Liver (tissue), 9 donors: ENCODE data around the gene C17orf78. TPM values are rescaled to one million over a fixed set of nuclear protein-coding genes. Genes with fewer than 3 reads are reported as not detected.

Source experiments
- DNase-seq: peaks from one replicate; pipeline ENCODE4 v3.0.0-alpha.2; 2017; ENCODE audit warnings: low spot score
- H3K27ac ChIP-seq, 2 donors: one replicate each; pipeline ENCODE4 v1.7.0; 2013; ENCODE audit warnings: inconsistent platforms in 2 of 2, low read length in 2 of 2, control low read depth in 1 of 2, low read depth in 1 of 2, mild to moderate bottlenecking in 1 of 2
- H3K27me3 ChIP-seq, 4 donors: one replicate each; pipeline versions ENCODE4 v1.6.1 to v1.7.0; 2013; ENCODE audit warnings: low read length in 3 of 4, inconsistent platforms in 1 of 4, mild to moderate bottlenecking in 1 of 4, moderate library complexity in 1 of 4; ENCODE audit not compliant: control insufficient read depth in 4 of 4, insufficient read depth in 4 of 4
- H3K36me3 ChIP-seq, 4 donors: one replicate each; pipeline versions ENCODE4 v1.6.1 to v1.7.0; 2013; ENCODE audit warnings: low read length in 3 of 4, mild to moderate bottlenecking in 3 of 4, low read depth in 1 of 4, moderate library complexity in 1 of 4; ENCODE audit not compliant: control insufficient read depth in 4 of 4, insufficient read depth in 3 of 4
- H3K4me1 ChIP-seq, 4 donors: one replicate each; pipeline versions ENCODE4 v1.6.1 to v1.7.0; 2013; ENCODE audit warnings: low read length in 3 of 4, mild to moderate bottlenecking in 3 of 4, moderate library complexity in 1 of 4; ENCODE audit not compliant: control insufficient read depth in 4 of 4, insufficient read depth in 4 of 4
- H3K4me3 ChIP-seq, 3 donors: one replicate each; pipeline versions ENCODE4 v1.6.1 to v1.7.0; 2013; ENCODE audit warnings: low read length in 3 of 3, control low read depth in 1 of 3, low read depth in 1 of 3, mild to moderate bottlenecking in 1 of 3
- H3K9ac ChIP-seq, 2 donors: one replicate each; pipeline ENCODE4 v1.7.0; 2013; ENCODE audit warnings: low read length in 2 of 2, mild to moderate bottlenecking in 2 of 2, moderate library complexity in 2 of 2, control low read depth in 1 of 2, low read depth in 1 of 2
- H3K9me3 ChIP-seq, 4 donors: one replicate each; pipeline versions ENCODE4 v1.6.1 to v1.7.0; 2013; ENCODE audit warnings: low read length in 3 of 4; ENCODE audit not compliant: control insufficient read depth in 4 of 4
- EGR1 ChIP-seq, 2 donors: IDR thresholded peaks; 2 replicates each; pipeline ENCODE4 v1.6.1; 2016 to 2018; ENCODE audit warnings: antibody characterized with exemption in 2 of 2, low read depth in 2 of 2
- FOXA1 ChIP-seq: IDR thresholded peaks from 2 replicates; pipeline ENCODE4 v1.6.1; 2016; ENCODE audit warnings: antibody characterized with exemption
- FOXA2 ChIP-seq: IDR thresholded peaks from 2 replicates; pipeline ENCODE4 v1.6.1; 2016; ENCODE audit warnings: antibody characterized with exemption
- GABPA ChIP-seq, 2 donors: IDR thresholded peaks in 1 of 2; conservative IDR thresholded peaks in 1 of 2; 2 replicates each; pipeline ENCODE4 v1.6.1; 2016; ENCODE audit warnings: antibody characterized with exemption in 2 of 2, mild to moderate bottlenecking in 1 of 2, moderate library complexity in 1 of 2
- HNF4A ChIP-seq, 2 donors: conservative IDR thresholded peaks; 2 replicates each; pipeline ENCODE4 v1.6.1; 2016; ENCODE audit warnings: antibody characterized with exemption in 2 of 2, mild to moderate bottlenecking in 2 of 2
- HNF4G ChIP-seq: IDR thresholded peaks from 2 replicates; pipeline ENCODE4 v1.6.1; 2016; ENCODE audit warnings: antibody characterized with exemption
- JUND ChIP-seq, 2 donors: IDR thresholded peaks; 2 replicates each; pipeline ENCODE4 v1.6.1; 2016; ENCODE audit warnings: antibody characterized with exemption in 2 of 2
- NR2F2 ChIP-seq: IDR thresholded peaks from 2 replicates; pipeline ENCODE4 v1.6.1; 2016; ENCODE audit warnings: antibody characterized with exemption
- RAD21 ChIP-seq, 2 donors: IDR thresholded peaks; 2 replicates each; pipeline ENCODE4 v1.6.1; 2016; ENCODE audit warnings: antibody characterized with exemption in 2 of 2, mild to moderate bottlenecking in 2 of 2
- RXRA ChIP-seq, 2 donors: IDR thresholded peaks; 2 replicates each; pipeline ENCODE4 v1.6.1; 2017 to 2018; ENCODE audit warnings: antibody characterized with exemption in 2 of 2, mild to moderate bottlenecking in 1 of 2
- SP1 ChIP-seq: IDR thresholded peaks from 2 replicates; pipeline ENCODE4 v1.6.1; 2018; ENCODE audit warnings: antibody characterized with exemption, mild to moderate bottlenecking
- TAF1 ChIP-seq: conservative IDR thresholded peaks from 2 replicates; pipeline ENCODE4 v1.6.1; 2016; ENCODE audit warnings: antibody characterized with exemption, mild to moderate bottlenecking
- YY1 ChIP-seq: IDR thresholded peaks from 2 replicates; pipeline ENCODE4 v1.6.1; 2016; ENCODE audit warnings: antibody characterized with exemption, mild to moderate bottlenecking
- WGBS: extraction: QIAGEN DNeasy Blood & Tissue Kit; methylation state at CpG from one replicate; pipeline ENCODE4 v1.1.7; 2013; 5-methylcytosine and 5-hydroxymethylcytosine counted together
- polyA plus RNA-seq, 2 donors: library from polyadenylated mRNA; stranded (reverse) in 1 of 2; unstranded in 1 of 2; fragments of 200-250 nt in 1 of 2; fragments of >200 nt in 1 of 2; fragmentation: Nextera tagmentation in 1 of 2; extraction: Ambion mirVana in 1 of 2; gene quantifications; one replicate each; pipeline versions ENCODE4 v1.2.1 to v1.2.3, GENCODE V29; 2013 to 2015
- total RNA-seq, 2 donors: library from RNA; depleted of rRNA; stranded (reverse); fragments of >200 nt; gene quantifications; one replicate each; pipeline ENCODE4 v1.2.3, GENCODE V29; 2014
- TF ChIP-seq, protein P1 (sequence below): IDR thresholded peaks from 2 replicates; pipeline ENCODE4 v1.6.1; 2016; ENCODE audit warnings: antibody characterized with exemption
- TF ChIP-seq, protein P2 (sequence below): IDR thresholded peaks from 2 replicates; pipeline ENCODE4 v1.6.1; 2016; ENCODE audit warnings: antibody characterized with exemption, mild to moderate bottlenecking
- TF ChIP-seq, protein P3 (sequence below): fragments of 150-350 bp; IDR thresholded peaks from 2 replicates; pipeline ENCODE4 v1.5.1; 2017; ENCODE audit warnings: improper control_type of control experiment, low read depth, low read length; ENCODE audit not compliant: missing input control
- TF ChIP-seq, protein P4 (sequence below): IDR thresholded peaks from 2 replicates; pipeline ENCODE4 v1.6.1; 2016; ENCODE audit warnings: antibody characterized with exemption
- TF ChIP-seq, protein P5 (sequence below): IDR thresholded peaks from 2 replicates; pipeline ENCODE4 v1.6.1; 2016; ENCODE audit warnings: antibody characterized with exemption
- donor health status: healthy.
- donor health status: healthy.
- donor health status: healthy.
- donor health status: healthy.
- donor health status: healthy.

The C17orf78 gene
- total and polyA plus RNA-seq, 4 donors = not detected

DNA sequence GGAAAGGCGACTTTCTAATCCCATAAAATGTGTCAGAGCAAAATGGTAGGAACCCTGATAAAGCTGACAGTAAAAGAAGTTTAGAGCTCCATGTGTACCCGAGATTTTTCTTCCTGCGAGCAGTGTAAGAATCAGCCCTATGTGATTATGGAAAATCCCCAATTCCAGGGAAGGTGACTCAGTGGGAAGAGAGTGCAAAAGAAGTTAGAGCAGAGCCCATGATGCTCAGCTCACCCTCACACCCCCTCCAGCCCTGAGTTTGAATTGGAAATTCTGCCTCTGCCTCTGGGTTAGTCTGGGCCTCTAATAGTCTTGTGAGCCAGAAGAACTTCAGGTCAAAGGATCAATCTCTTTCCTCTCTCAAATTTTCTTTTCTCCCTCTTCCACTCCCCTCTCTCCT is 12.5 kb downstream of the C17orf78 start:
- Histone ChIP-seq H3K4me3 (no peak overlapping the region), H3K27ac (no peak overlapping the region), H3K27me3 (no peaks in the 10 kb centered on the region), H3K9me3 (no peaks in the 10 kb centered on the region), H3K9ac (no peak overlapping the region), H3K4me1 (no peaks in the 10 kb centered on the region), H3K36me3 (no peaks in the 10 kb centered on the region)
- WGBS = 94% methylated on average over 3 of the region's 3 CpGs
- no peak for TF ChIP-seq RXRA (IDR thresholded peaks at IDR 0.05)
- TF ChIP-seq HNF4G = no peak
- no peak for TF ChIP-seq FOXA1
- no peak for TF ChIP-seq HNF4A (conservative IDR thresholded peaks at IDR 0.05)
- no peak for TF ChIP-seq JUND (IDR thresholded peaks at IDR 0.05)
- TF ChIP-seq, protein P1, sequence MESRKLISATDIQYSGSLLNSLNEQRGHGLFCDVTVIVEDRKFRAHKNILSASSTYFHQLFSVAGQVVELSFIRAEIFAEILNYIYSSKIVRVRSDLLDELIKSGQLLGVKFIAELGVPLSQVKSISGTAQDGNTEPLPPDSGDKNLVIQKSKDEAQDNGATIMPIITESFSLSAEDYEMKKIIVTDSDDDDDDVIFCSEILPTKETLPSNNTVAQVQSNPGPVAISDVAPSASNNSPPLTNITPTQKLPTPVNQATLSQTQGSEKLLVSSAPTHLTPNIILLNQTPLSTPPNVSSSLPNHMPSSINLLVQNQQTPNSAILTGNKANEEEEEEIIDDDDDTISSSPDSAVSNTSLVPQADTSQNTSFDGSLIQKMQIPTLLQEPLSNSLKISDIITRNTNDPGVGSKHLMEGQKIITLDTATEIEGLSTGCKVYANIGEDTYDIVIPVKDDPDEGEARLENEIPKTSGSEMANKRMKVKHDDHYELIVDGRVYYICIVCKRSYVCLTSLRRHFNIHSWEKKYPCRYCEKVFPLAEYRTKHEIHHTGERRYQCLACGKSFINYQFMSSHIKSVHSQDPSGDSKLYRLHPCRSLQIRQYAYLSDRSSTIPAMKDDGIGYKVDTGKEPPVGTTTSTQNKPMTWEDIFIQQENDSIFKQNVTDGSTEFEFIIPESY = no peak
- TF ChIP-seq GABPA (IDR thresholded peaks at IDR 0.05 in 1 of 2, conservative IDR thresholded peaks at IDR 0.05 in 1 of 2) = no peak
- TF ChIP-seq, protein P2, sequence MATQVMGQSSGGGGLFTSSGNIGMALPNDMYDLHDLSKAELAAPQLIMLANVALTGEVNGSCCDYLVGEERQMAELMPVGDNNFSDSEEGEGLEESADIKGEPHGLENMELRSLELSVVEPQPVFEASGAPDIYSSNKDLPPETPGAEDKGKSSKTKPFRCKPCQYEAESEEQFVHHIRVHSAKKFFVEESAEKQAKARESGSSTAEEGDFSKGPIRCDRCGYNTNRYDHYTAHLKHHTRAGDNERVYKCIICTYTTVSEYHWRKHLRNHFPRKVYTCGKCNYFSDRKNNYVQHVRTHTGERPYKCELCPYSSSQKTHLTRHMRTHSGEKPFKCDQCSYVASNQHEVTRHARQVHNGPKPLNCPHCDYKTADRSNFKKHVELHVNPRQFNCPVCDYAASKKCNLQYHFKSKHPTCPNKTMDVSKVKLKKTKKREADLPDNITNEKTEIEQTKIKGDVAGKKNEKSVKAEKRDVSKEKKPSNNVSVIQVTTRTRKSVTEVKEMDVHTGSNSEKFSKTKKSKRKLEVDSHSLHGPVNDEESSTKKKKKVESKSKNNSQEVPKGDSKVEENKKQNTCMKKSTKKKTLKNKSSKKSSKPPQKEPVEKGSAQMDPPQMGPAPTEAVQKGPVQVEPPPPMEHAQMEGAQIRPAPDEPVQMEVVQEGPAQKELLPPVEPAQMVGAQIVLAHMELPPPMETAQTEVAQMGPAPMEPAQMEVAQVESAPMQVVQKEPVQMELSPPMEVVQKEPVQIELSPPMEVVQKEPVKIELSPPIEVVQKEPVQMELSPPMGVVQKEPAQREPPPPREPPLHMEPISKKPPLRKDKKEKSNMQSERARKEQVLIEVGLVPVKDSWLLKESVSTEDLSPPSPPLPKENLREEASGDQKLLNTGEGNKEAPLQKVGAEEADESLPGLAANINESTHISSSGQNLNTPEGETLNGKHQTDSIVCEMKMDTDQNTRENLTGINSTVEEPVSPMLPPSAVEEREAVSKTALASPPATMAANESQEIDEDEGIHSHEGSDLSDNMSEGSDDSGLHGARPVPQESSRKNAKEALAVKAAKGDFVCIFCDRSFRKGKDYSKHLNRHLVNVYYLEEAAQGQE = no peak
- DNase-seq = no peak

DNA sequence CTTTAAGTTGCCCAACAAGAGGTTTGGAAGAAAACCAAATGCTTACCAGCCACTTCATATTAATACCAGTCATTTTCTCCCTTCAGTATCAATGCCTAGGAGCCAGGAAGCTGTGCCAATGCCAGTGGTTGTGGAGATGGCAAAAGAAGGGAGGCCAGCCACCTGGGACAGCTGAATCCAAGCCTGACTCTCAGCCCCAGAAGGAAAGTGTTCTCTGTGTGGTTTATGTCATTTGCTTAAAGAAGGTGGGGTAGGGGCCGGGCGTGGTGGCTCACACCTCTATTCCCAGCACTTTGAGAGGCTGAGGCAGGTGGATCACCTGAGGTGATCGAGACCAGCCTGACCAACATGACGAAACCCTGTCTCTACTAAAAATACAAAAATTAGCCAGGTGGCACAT is 13.4 kb downstream of the C17orf78 start:
- Histone ChIP-seq H3K27ac (no peak overlapping the region), H3K9me3 (no peaks in the 10 kb centered on the region), H3K4me3 (no peak overlapping the region), H3K9ac (no peak overlapping the region), H3K36me3 (no peaks in the 10 kb centered on the region), H3K4me1 (no peaks in the 10 kb centered on the region), H3K27me3 (no peaks in the 10 kb centered on the region)
- 88% methylated on average over 4 of the region's 4 CpGs for WGBS
- DNase-seq = no peak
- TF ChIP-seq, protein P2 = no peak
- TF ChIP-seq NR2F2 (no peak), HNF4A (conservative IDR thresholded peaks at IDR 0.05) (no peak), RAD21 (IDR thresholded peaks at IDR 0.05) (no peak), HNF4G (no peak), SP1 (no peak), YY1 (no peak), RXRA (IDR thresholded peaks at IDR 0.05) (no peak), EGR1 (IDR thresholded peaks at IDR 0.05; ENCODE audit: low read depth in 2 of 2) (no peak), TAF1 (no peak), FOXA1 (no peak), FOXA2 (no peak), GABPA (IDR thresholded peaks at IDR 0.05 in 1 of 2, conservative IDR thresholded peaks at IDR 0.05 in 1 of 2) (no peak)
- TF ChIP-seq, protein P3, sequence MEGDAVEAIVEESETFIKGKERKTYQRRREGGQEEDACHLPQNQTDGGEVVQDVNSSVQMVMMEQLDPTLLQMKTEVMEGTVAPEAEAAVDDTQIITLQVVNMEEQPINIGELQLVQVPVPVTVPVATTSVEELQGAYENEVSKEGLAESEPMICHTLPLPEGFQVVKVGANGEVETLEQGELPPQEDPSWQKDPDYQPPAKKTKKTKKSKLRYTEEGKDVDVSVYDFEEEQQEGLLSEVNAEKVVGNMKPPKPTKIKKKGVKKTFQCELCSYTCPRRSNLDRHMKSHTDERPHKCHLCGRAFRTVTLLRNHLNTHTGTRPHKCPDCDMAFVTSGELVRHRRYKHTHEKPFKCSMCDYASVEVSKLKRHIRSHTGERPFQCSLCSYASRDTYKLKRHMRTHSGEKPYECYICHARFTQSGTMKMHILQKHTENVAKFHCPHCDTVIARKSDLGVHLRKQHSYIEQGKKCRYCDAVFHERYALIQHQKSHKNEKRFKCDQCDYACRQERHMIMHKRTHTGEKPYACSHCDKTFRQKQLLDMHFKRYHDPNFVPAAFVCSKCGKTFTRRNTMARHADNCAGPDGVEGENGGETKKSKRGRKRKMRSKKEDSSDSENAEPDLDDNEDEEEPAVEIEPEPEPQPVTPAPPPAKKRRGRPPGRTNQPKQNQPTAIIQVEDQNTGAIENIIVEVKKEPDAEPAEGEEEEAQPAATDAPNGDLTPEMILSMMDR = no peak
- TF ChIP-seq, protein P4, sequence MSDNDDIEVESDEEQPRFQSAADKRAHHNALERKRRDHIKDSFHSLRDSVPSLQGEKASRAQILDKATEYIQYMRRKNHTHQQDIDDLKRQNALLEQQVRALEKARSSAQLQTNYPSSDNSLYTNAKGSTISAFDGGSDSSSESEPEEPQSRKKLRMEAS = no peak
- TF ChIP-seq, protein P1 = no peak
- TF ChIP-seq, protein P5, sequence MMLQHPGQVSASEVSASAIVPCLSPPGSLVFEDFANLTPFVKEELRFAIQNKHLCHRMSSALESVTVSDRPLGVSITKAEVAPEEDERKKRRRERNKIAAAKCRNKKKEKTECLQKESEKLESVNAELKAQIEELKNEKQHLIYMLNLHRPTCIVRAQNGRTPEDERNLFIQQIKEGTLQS = no peak
